GM08714 (cell line): ENCODE results near the gene RFLNA.

Experiments used
- H3K4me3 ChIP-seq: fragments of 200-500 bp; sonication (Bioruptor generic); 2 replicates; pipeline ENCODE4 v1.5.1; 2014; ENCODE audit warnings: mild to moderate bottlenecking, low read length, inconsistent platforms
- ZNF274 ChIP-seq: IDR thresholded peaks from 2 replicates; pipeline ENCODE4 v1.6.1; 2012; ENCODE audit warnings: mild to moderate bottlenecking, low read depth, low read length

The RFLNA gene

GRCh38 chr12:124305136-124305535 is 10.2 kb downstream of the RFLNA start:
- TF ChIP-seq ZNF274 = no peak
- H3K4me3 ChIP-seq = no peak overlapping the region

GRCh38 chr12:124305776-124306685 is 11.1 kb downstream of the RFLNA start:
- no peak for TF ChIP-seq ZNF274
- no peak overlapping the region for H3K4me3 ChIP-seq

GRCh38 chr12:124306686-124307555 is 12.0 kb downstream of the RFLNA start:
- no peak for TF ChIP-seq ZNF274
- no peak overlapping the region for H3K4me3 ChIP-seq

GRCh38 chr12:124307556-124307825 is 12.6 kb downstream of the RFLNA start:
- no peak overlapping the region for H3K4me3 ChIP-seq
- TF ChIP-seq ZNF274 = no peak

GRCh38 chr12:124308741-124309140 is 13.8 kb downstream of the RFLNA start:
- no peak for TF ChIP-seq ZNF274
- no peak overlapping the region for H3K4me3 ChIP-seq

- TF ChIP-seq ZNF274 = no peak
- no peak overlapping the region for H3K4me3 ChIP-seq
Measured at GRCh38 chr12:124309231-124309630, 14.3 kb downstream of the RFLNA start.

GRCh38 chr12:124309744-124310143 is 14.9 kb downstream of the RFLNA start:
- TF ChIP-seq ZNF274 = no peak
- H3K4me3 ChIP-seq = no peak overlapping the region

- no peak overlapping the region for H3K4me3 ChIP-seq
- no peak for TF ChIP-seq ZNF274
Measured at GRCh38 chr12:124310178-124310577, 15.3 kb downstream of the RFLNA start.

GRCh38 chr12:124310785-124311184 is 15.9 kb downstream of the RFLNA start:
- TF ChIP-seq ZNF274 = no peak
- H3K4me3 ChIP-seq = no peak overlapping the region

- TF ChIP-seq ZNF274 = no peak
- no peak overlapping the region for H3K4me3 ChIP-seq
Measured at GRCh38 chr12:124311292-124312109, 16.6 kb downstream of the RFLNA start.

GRCh38 chr12:124312601-124313000 is 17.7 kb downstream of the RFLNA start:
- H3K4me3 ChIP-seq = no peak overlapping the region
- TF ChIP-seq ZNF274 = no peak

GRCh38 chr12:124314207-124314606 is 19.3 kb downstream of the RFLNA start:
- no peak overlapping the region for H3K4me3 ChIP-seq
- no peak for TF ChIP-seq ZNF274

- H3K4me3 ChIP-seq = no peak overlapping the region
- TF ChIP-seq ZNF274 = no peak
Measured at GRCh38 chr12:124314766-124315165, 19.9 kb downstream of the RFLNA start.

- no peak for TF ChIP-seq ZNF274
- H3K4me3 ChIP-seq = no peak overlapping the region
Measured at GRCh38 chr12:124315372-124316044, 20.6 kb downstream of the RFLNA start.
